Measurements from ENCODE around the gene ATOH8.

ATOH8 gene

DNA sequence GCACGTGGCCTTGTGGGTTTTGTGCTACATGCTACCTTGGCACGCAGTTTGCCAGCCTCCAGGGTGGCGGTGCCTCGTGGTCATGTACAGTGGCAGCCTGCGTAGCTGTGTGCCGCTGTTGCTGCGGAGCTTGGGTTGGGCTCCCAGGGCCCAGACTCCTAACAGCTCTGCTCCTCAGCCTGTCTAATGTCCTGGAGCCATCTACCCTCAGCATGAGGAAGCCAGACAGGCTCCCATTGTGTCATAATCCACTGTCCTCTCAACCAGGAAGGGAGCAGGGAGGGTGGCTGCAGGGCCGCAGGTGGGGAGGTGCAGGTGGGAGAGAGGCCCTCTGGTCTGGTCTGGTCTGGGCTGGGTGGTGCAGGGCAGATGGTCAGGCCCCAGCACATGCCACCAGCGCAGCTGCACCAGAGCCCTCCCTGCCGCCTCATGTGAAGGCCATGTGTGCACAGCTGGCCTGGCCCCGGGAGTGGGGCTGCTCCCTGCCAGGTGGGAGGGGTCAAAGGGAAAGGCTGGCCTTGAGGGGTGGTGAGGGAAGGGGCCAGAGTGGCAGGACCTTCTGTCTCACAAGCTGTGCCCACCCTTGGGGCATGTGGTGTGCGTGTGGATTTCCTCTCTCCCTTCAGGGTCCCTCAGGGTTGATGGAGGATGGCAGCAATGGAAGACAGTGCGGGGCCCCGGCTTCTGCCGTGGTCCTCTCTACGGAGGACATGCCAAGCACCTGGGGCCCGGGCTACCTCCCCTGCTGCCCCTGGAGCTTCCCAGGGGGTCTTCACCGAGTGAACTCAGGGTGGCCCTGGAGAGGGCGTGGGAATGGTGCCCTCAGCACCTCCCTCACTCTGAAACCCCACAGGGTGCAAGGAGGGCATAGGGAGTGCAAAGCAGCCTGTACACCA lies 4.8 kb downstream of the ATOH8 start:
- TF ChIP-seq, protein P1, sequence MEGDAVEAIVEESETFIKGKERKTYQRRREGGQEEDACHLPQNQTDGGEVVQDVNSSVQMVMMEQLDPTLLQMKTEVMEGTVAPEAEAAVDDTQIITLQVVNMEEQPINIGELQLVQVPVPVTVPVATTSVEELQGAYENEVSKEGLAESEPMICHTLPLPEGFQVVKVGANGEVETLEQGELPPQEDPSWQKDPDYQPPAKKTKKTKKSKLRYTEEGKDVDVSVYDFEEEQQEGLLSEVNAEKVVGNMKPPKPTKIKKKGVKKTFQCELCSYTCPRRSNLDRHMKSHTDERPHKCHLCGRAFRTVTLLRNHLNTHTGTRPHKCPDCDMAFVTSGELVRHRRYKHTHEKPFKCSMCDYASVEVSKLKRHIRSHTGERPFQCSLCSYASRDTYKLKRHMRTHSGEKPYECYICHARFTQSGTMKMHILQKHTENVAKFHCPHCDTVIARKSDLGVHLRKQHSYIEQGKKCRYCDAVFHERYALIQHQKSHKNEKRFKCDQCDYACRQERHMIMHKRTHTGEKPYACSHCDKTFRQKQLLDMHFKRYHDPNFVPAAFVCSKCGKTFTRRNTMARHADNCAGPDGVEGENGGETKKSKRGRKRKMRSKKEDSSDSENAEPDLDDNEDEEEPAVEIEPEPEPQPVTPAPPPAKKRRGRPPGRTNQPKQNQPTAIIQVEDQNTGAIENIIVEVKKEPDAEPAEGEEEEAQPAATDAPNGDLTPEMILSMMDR (IDR thresholded peaks at IDR 0.05), result no peak
- Histone ChIP-seq H3K4me3 (peak overlapping the region; percentile 92 to 96), H3K9me3 (no peaks in the 10 kb centered on the region), H3K4me1 (peaks cover 0 to 86% (median 65%) of the 10 kb centered on the region in 4 donors), H3K27ac (peak overlapping the region; percentile 7 to 96), H3K36me3 (peaks cover 6 to 21% (median 20%) of the 10 kb centered on the region in 3 donors), H3K27me3 (no peaks in the 10 kb centered on the region)
- DNase-seq, result peak in 1 of 2 donors; percentile 67
- intact Hi-C loops (cut with DNase I; ENCODE audit: low total_unique reads), result no loop called here

DNA sequence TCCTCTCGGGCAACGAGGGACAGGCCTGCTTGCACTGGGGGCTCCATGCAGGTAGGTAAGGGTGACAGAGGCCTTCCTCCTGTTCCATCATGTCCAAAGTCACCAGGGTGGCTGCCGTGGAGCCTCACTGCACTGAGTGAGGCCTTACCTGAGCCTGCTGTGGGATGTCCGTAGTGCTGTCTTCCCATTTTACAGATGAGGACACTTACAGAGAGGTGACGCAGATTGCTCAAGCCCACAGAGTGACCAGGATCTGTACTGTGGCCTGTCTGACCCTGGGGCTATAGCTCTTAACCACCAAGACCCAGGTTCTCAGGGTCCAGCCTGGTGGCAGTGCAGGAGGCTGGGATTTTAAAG lies 5.4 kb downstream of the ATOH8 start:
- Histone ChIP-seq H3K36me3 (peaks cover 11 to 26% (median 25%) of the 10 kb centered on the region in 3 donors), H3K4me3 (peak overlapping the region; percentile 92 to 96), H3K4me1 (peaks cover 0 to 82% (median 67%) of the 10 kb centered on the region in 4 donors), H3K9me3 (no peaks in the 10 kb centered on the region), H3K27me3 (no peaks in the 10 kb centered on the region), H3K27ac (peak overlapping the region; percentile 7 to 96)
- intact Hi-C loops (cut with DNase I; ENCODE audit: low total_unique reads), result no loop called here
- TF ChIP-seq, protein P1 (IDR thresholded peaks at IDR 0.05), result no peak
- DNase-seq, result no peak

DNA sequence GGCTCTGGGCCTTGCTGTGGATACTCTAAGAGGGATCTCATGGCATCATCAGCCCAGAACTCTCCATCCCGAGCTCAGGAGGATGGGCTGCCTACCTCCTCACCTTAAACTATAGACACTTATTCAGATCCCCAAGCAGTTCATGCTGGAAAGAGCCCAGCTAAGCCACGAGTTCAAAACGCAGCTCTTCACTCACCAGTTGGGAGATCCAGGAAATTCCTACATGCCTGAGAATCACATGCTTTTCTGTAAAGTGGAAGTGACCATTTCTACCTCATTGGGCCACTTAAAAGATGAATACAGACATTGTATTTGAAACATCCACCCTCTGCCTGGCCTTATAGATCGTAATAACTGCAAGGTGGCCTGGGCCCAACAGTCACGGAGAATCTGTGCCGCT lies 6.6 kb downstream of the ATOH8 start:
- Histone ChIP-seq H3K4me3 (peak overlapping the region in 1 of 2 donors; percentile 19), H3K4me1 (peaks cover 0 to 94% (median 68%) of the 10 kb centered on the region in 4 donors), H3K27ac (peak overlapping the region; percentile 51 to 96), H3K9me3 (no peaks in the 10 kb centered on the region), H3K36me3 (peaks cover 22 to 38% (median 36%) of the 10 kb centered on the region in 3 donors), H3K27me3 (no peaks in the 10 kb centered on the region)
- DNase-seq, result no peak
- TF ChIP-seq, protein P1 (IDR thresholded peaks at IDR 0.05), result no peak
- intact Hi-C loops (cut with DNase I; ENCODE audit: low total_unique reads), result no loop called here

DNA sequence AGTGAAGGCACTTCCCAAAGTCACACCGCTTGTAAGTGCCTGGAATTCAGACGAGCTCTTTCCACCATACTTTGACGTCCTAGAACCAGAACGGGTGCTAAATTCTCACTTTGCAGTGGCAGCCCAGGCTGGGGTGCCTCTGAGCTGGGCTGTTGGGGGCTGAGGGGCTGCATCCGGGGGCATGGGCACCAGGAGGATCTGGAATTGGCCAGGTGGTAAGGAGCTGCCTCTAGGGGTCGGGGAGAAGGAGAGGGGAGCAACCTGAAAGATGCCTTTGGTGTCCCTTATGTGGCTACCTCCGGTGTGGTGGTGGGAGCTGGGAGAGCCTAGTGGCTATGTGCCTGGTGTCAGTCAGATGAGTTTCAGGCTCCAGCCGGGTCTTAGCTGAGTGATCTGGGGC lies 7.1 kb downstream of the ATOH8 start:
- intact Hi-C loops (cut with DNase I; ENCODE audit: low total_unique reads), result no loop called here
- H3K4me1 ChIP-seq, result peaks cover 0 to 99% (median 69%) of the 10 kb centered on the region in 4 donors
- H3K9me3 ChIP-seq, result no peaks in the 10 kb centered on the region
- H3K4me3 ChIP-seq, result peak overlapping the region in 1 of 2 donors; percentile 19
- peak overlapping the region; percentile 51 to 96 for H3K27ac ChIP-seq
- peaks cover 27 to 43% (median 41%) of the 10 kb centered on the region in 3 donors for H3K36me3 ChIP-seq
- DNase-seq, result no peak
- H3K27me3 ChIP-seq, result no peaks in the 10 kb centered on the region
- TF ChIP-seq, protein P1 (IDR thresholded peaks at IDR 0.05), result no peak

DNA sequence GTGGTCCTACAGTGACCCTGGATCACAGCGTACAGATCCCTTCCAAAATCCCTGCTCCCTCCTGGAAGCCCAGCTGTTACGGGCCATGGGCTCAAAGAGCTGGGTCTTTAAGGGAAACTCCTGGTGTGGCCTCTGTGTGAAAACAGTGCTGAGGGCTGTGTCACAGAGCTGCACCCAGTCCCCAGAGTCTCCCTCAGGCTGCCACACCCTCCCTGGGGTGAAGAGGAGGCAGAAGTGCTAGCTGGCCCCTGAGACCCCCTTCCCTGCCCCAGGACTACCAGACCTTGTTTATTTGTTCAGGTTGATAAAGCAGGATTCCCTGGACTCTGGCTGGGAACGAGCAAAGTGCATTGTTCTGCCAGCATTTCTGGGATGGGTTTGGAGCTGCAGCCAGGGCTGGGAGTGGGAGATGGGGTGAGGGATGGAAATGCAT lies 7.7 kb downstream of the ATOH8 start:
- Histone ChIP-seq H3K36me3 (peaks cover 34 to 49% (median 48%) of the 10 kb centered on the region in 3 donors), H3K27ac (peak overlapping the region; percentile 51 to 96), H3K4me3 (peak overlapping the region in 1 of 2 donors; percentile 19), H3K4me1 (peaks cover 0 to 100% (median 67%) of the 10 kb centered on the region in 4 donors), H3K9me3 (no peaks in the 10 kb centered on the region), H3K27me3 (no peaks in the 10 kb centered on the region)
- intact Hi-C loops (cut with DNase I; ENCODE audit: low total_unique reads), result no loop called here
- DNase-seq, result no peak
- TF ChIP-seq, protein P1 (IDR thresholded peaks at IDR 0.05), result no peak

All from tibial artery (tissue), 4 donors.